Caco-2 (cell line): ENCODE results near the gene PRDM2. TPM values are rescaled to one million over a fixed set of nuclear protein-coding genes. Genes with fewer than 3 reads are reported as not detected.

Source experiments
- BruUV-seq: library from RNA; stranded (reverse); fragments of 400-500 nt; replicated peaks from 2 replicates; lab custom pipeline; 2021; lab: Mats Ljungman, UMichigan
- CTCF ChIA-PET: fragments of 300-600 bp; sonication (Branson Sonifier 250); formaldehyde crosslinking; loops from one replicate; lab custom pipeline; 2022; ENCODE audit warnings: antibody characterized with exemption; lab: Charles Lee
- POLR2A ChIA-PET: fragments of 300-600 bp; sonication (Branson Sonifier 250); formaldehyde crosslinking; loops from one replicate; lab custom pipeline; 2022; ENCODE audit warnings: antibody characterized with exemption; lab: Charles Lee
- DNase-seq, 2 experiments: peaks; one replicate each; pipeline versions ENCODE4 v3.0.0 to v3.0.0-alpha.2; 2020 to 2022
- H3K27me3 ChIP-seq: replicated peaks from 2 replicates; pipeline ENCODE4 v1.6.0; 2011; ENCODE audit warnings: low read length; ENCODE audit not compliant: control insufficient read depth, insufficient read depth
- H3K36me3 ChIP-seq: 2 replicates; pipeline ENCODE4 v1.5.1; 2011; ENCODE audit warnings: low read length; ENCODE audit not compliant: control insufficient read depth, insufficient read depth
- H3K4me1 ChIP-seq: fragments of 250-450 bp; sonication (Bioruptor Pico); 2 replicates; pipeline ENCODE4 v1.5.1; 2020; ENCODE audit warnings: mild to moderate bottlenecking
- H3K4me3 ChIP-seq: 2 replicates; pipeline ENCODE4 v1.5.1; 2011; ENCODE audit warnings: low read depth, mild to moderate bottlenecking, control low read depth, low read length
- H3K9me3 ChIP-seq: fragments of 250-450 bp; sonication (Bioruptor Pico); 2 replicates; pipeline ENCODE4 v1.5.1; 2020; ENCODE audit warnings: mild to moderate bottlenecking, moderate library complexity
- H3K27ac Mint-ChIP-seq: one replicate; pipeline ENCODE4 v1.8.0; 2022; ENCODE audit warnings: mixed read lengths; ENCODE audit not compliant: unreplicated experiment
- H3K27me3 Mint-ChIP-seq: one replicate; pipeline ENCODE4 v1.8.0; 2022; ENCODE audit warnings: mixed read lengths; ENCODE audit not compliant: insufficient read depth, unreplicated experiment
- H3K36me3 Mint-ChIP-seq: one replicate; pipeline ENCODE4 v1.8.0; 2022; ENCODE audit warnings: mild to moderate bottlenecking, mixed read lengths; ENCODE audit not compliant: insufficient read depth, unreplicated experiment
- H3K4me1 Mint-ChIP-seq: one replicate; pipeline ENCODE4 v1.8.0; 2022; ENCODE audit warnings: low read depth, mixed read lengths; ENCODE audit not compliant: unreplicated experiment
- H3K4me3 Mint-ChIP-seq: one replicate; pipeline ENCODE4 v1.8.0; 2022; ENCODE audit warnings: mild to moderate bottlenecking, moderate library complexity, mixed read lengths; ENCODE audit not compliant: unreplicated experiment
- H3K9me3 Mint-ChIP-seq: one replicate; pipeline ENCODE4 v1.8.0; 2022; ENCODE audit warnings: mixed read lengths; ENCODE audit not compliant: unreplicated experiment
- CTCF ChIP-seq, 2 experiments: fragments of 200-600 bp in 1 of 2; IDR thresholded peaks; 1 replicate in 1 of 2; 2 replicates in 1 of 2; pipeline versions ENCODE4 v1.5.1 to v1.8.0; 2011 to 2022; ENCODE audit warnings: antibody characterized with exemption in 1 of 2, control low read depth in 1 of 2, inconsistent platforms in 1 of 2, low read depth in 1 of 2, low read length in 1 of 2, mild to moderate bottlenecking in 1 of 2, moderate library complexity in 1 of 2; ENCODE audit not compliant: insufficient read depth in 1 of 2, severe bottlenecking in 1 of 2, unreplicated experiment in 1 of 2
- intact Hi-C: fragments of 100-400 bp; cut with micrococcal nuclease; formaldehyde crosslinking; loops from one replicate; pipeline ENCODE4 v1.10.0; 2022; ENCODE audit not compliant: unreplicated experiment
- total RNA-seq: library from RNA; stranded (reverse); gene quantifications from 2 replicates; pipeline ENCODE4 v1.2.3, GENCODE V29; 2022

PRDM2 gene
- total RNA-seq, 1 experiment from 2014 or later, result 32.7 TPM

GRCh38 chr1:13732971-13733667, 33.1 kb downstream of the PRDM2 start:
- Mint-ChIP-seq H3K9me3 (no peaks in the 10 kb centered on the region), H3K27ac (no peak overlapping the region), H3K36me3 (no peaks in the 10 kb centered on the region), H3K4me3 (no peak overlapping the region), H3K4me1 (no peaks in the 10 kb centered on the region), H3K27me3 (no peaks in the 10 kb centered on the region)
- H3K4me3 ChIP-seq, result no peak overlapping the region
- H3K36me3 ChIP-seq, result no peaks in the 10 kb centered on the region
- ChIA-PET POLR2A (no interaction called here), CTCF (no interaction called here)
- no peak for DNase-seq
- TF ChIP-seq CTCF (IDR thresholded peaks at IDR 0.05; ENCODE audit: insufficient read depth in 1 of 2, low read depth in 1 of 2, low read length in 1 of 2, severe bottlenecking in 1 of 2, unreplicated experiment in 1 of 2), result no peak
- intact Hi-C loops, result no loop called here
- BruUV-seq, result no TSS peak
- H3K4me1 ChIP-seq, result no peaks in the 10 kb centered on the region
- no peaks in the 10 kb centered on the region for H3K9me3 ChIP-seq
- no peaks in the 10 kb centered on the region for H3K27me3 ChIP-seq

DNA sequence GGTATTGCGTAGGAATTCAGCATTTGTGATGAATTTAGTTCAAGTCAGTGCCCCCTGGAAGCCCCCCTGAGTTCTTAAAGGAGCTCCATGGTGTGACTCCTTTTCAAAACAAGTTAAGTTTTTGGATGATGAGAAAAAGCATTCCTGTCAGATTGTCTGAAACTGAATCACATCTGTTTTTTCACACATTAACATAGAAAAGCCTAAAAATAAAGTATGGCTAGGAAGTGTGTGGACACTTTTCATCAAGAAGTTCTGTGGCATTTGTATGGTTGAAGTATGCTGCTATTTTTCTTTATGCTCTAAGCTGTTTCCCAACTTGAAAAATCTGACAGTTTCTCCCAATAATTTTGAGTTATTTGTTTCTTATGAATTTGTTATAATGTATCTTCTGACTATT, 33.7 kb downstream of the PRDM2 start:
- Mint-ChIP-seq H3K27ac (no peak overlapping the region), H3K4me1 (no peaks in the 10 kb centered on the region), H3K4me3 (no peak overlapping the region), H3K27me3 (no peaks in the 10 kb centered on the region), H3K36me3 (no peaks in the 10 kb centered on the region), H3K9me3 (no peaks in the 10 kb centered on the region)
- Histone ChIP-seq H3K36me3 (no peaks in the 10 kb centered on the region), H3K9me3 (no peaks in the 10 kb centered on the region), H3K4me1 (no peaks in the 10 kb centered on the region), H3K27me3 (no peaks in the 10 kb centered on the region), H3K4me3 (no peak overlapping the region)
- POLR2A ChIA-PET, result no interaction called here
- DNase-seq, result no peak
- no peak for TF ChIP-seq CTCF (IDR thresholded peaks at IDR 0.05; ENCODE audit: insufficient read depth in 1 of 2, low read depth in 1 of 2, low read length in 1 of 2, severe bottlenecking in 1 of 2, unreplicated experiment in 1 of 2)
- BruUV-seq, result no TSS peak
- CTCF ChIA-PET, result no interaction called here
- intact Hi-C loops, result no loop called here

GRCh38 chr1:13735168-13735930, 35.4 kb downstream of the PRDM2 start:
- intact Hi-C loops, result no loop called here
- H3K4me3 Mint-ChIP-seq, result no peak overlapping the region
- Histone ChIP-seq H3K4me3 (no peak overlapping the region), H3K27me3 (no peaks in the 10 kb centered on the region), H3K36me3 (no peaks in the 10 kb centered on the region), H3K9me3 (no peaks in the 10 kb centered on the region), H3K4me1 (no peaks in the 10 kb centered on the region)
- no peak for DNase-seq
- H3K36me3 Mint-ChIP-seq, result no peaks in the 10 kb centered on the region
- ChIA-PET CTCF (no interaction called here), POLR2A (interaction anchor here (0.8 kb wide), 1 partner anchor 14 kb away, joined by 3 read pairs; no protein-coding TSS in a partner anchor)
- no peaks in the 10 kb centered on the region for H3K9me3 Mint-ChIP-seq
- H3K27me3 Mint-ChIP-seq, result no peaks in the 10 kb centered on the region
- no TSS peak for BruUV-seq
- no peak overlapping the region for H3K27ac Mint-ChIP-seq
- no peak for TF ChIP-seq CTCF (IDR thresholded peaks at IDR 0.05; ENCODE audit: insufficient read depth in 1 of 2, low read depth in 1 of 2, low read length in 1 of 2, severe bottlenecking in 1 of 2, unreplicated experiment in 1 of 2)
- no peaks in the 10 kb centered on the region for H3K4me1 Mint-ChIP-seq
